ENCODE data around the gene TMEM259. TPM values are rescaled to one million over a fixed set of nuclear protein-coding genes. Genes with fewer than 3 reads are reported as not detected.

The TMEM259 gene
- total and polyA plus RNA-seq, 9 of the 15 experiments (the other 6 are each of a cell fraction or from before 2014, with no cell fraction given): 0.52 to 231 (median 63.6) TPM

- TF ChIP-seq ARID2 (IDR thresholded peaks at IDR 0.05) (0 out of 2 replicates have a peak, but pooled peaks have one; percentile 23), POLR2G (IDR thresholded peaks at IDR 0.05; ENCODE audit: low read depth, low read length) (peak; percentile 69), RAD21 (CRISPR knock-in tag; conservative IDR thresholded peaks at IDR 0.05 in 1 of 2, IDR thresholded peaks at IDR 0.05 in 1 of 2) (peak; percentile 99), ZBTB17 (CRISPR knock-in tag; IDR thresholded peaks at IDR 0.05) (peak; percentile 56; the same call in 1 of the 2 replicates), YY1 (IDR thresholded peaks at IDR 0.05; ENCODE audit: borderline replicate concordance in 1 of 3, control insufficient read depth in 1 of 3, extremely low read depth in 1 of 3, insufficient read depth in 3 of 3, insufficient read length in 1 of 3, insufficient replicate concordance in 2 of 3, low read depth in 1 of 3, low read length in 2 of 3) (peak in 1 of 3 experiments; percentile 54), BHLHE40 (IDR thresholded peaks at IDR 0.05; ENCODE audit: low read length) (peak; percentile 55; the same call in 1 of the 2 replicates), SREBF1 (IDR thresholded peaks at IDR 0.05; ENCODE audit: borderline replicate concordance, low read depth, low read length) (no peak), ZNF274 (IDR thresholded peaks at IDR 0.05; ENCODE audit: borderline replicate concordance, low read depth, low read length) (no peak), FOXO4 (CRISPR knock-in tag; IDR thresholded peaks at IDR 0.05) (no peak), CBX1 (IDR thresholded peaks at IDR 0.05; ENCODE audit: low read depth) (0 out of 2 replicates have a peak, but pooled peaks have one; percentile 24), CBX3 (IDR thresholded peaks at IDR 0.05; ENCODE audit: borderline replicate concordance in 1 of 2, low read length in 2 of 2) (0 out of 3 replicates have a peak, but pooled peaks of 1 of the 2 experiments have one; percentile 29), MNT (conservative IDR thresholded peaks at IDR 0.05) (0 out of 4 replicates have a peak, but pooled peaks of 1 of the 2 experiments have one; percentile 24), SP1 (CRISPR knock-in tag; IDR thresholded peaks at IDR 0.05) (peak; percentile 54), HLTF (IDR thresholded peaks at IDR 0.05) (no peak), HNRNPL (IDR thresholded peaks at IDR 0.05; ENCODE audit: low read depth, low read length) (peak; percentile 98), MAZ (CRISPR knock-in tag; conservative IDR thresholded peaks at IDR 0.05 in 1 of 2, IDR thresholded peaks at IDR 0.05 in 1 of 2) (peak; percentile 80 to 96), PRDM10 (IDR thresholded peaks at IDR 0.05; ENCODE audit: partially characterized antibody) (no peak), RCOR1 (IDR thresholded peaks at IDR 0.05; ENCODE audit: borderline replicate concordance in 1 of 2, low read depth in 2 of 2, low read length in 2 of 2) (no peak), ATF7 (IDR thresholded peaks at IDR 0.05) (peak; percentile 42; the same call in 1 of the 2 replicates)
Measured at GRCh38 chr19:982567-983170, 38.3 kb downstream of the TMEM259 start (continued).
